K562 (cell line): Measurements from ENCODE around the gene NABP1. TPM values are rescaled to one million over a fixed set of nuclear protein-coding genes. Genes with fewer than 3 reads are reported as not detected.
A peak's percentile ranks its signal among the peaks of the same experiment; 100 is the strongest.

Source experiments
- ATF7 ChIP-seq: fragments of 450-650 bp; IDR thresholded peaks from 2 replicates; pipeline ENCODE4 v1.7.1; 2014; ENCODE audit warnings: mild to moderate bottlenecking, moderate library complexity
- BMI1 ChIP-seq: fragments of 150-350 bp; IDR thresholded peaks from 2 replicates; pipeline ENCODE4 v1.6.1; 2014; ENCODE audit warnings: low read length
- CAMTA2 ChIP-seq: fragments of 250-450 bp; sonication (Bioruptor Pico); conservative IDR thresholded peaks from 2 replicates; pipeline ENCODE4 v1.5.1; 2022
- CC2D1A ChIP-seq: fragments of 450-650 bp; IDR thresholded peaks from 2 replicates; pipeline ENCODE4 v1.6.1; 2017; ENCODE audit warnings: mild to moderate bottlenecking
- HMBOX1 ChIP-seq: sonication (generic); IDR thresholded peaks from 2 replicates; pipeline ENCODE4 v1.6.1; 2016
- POLR2AphosphoS5 ChIP-seq: IDR thresholded peaks from 2 replicates; pipeline ENCODE4 v1.6.1; 2011; ENCODE audit warnings: mild to moderate bottlenecking, low read depth, low read length, moderate library complexity; ENCODE audit not compliant: control insufficient read depth, insufficient read depth
- PRPF4 ChIP-seq: fragments of 200-400 bp; formaldehyde crosslinking; IDR thresholded peaks from one replicate; pipeline ENCODE4 v1.6.1; 2017; ENCODE audit warnings: low read length, low read depth, mild to moderate bottlenecking; ENCODE audit not compliant: insufficient read depth, poor library complexity, severe bottlenecking
- RB1 ChIP-seq: fragments of 450-650 bp; IDR thresholded peaks from 2 replicates; pipeline ENCODE4 v1.6.1; 2017; ENCODE audit warnings: low read depth, mild to moderate bottlenecking
- RBM39 ChIP-seq: fragments of 200-400 bp; formaldehyde crosslinking; optimal IDR thresholded peaks from 2 replicates; pipeline ENCODE3; 2018; ENCODE audit warnings: low read depth, low read length
- TAF1 ChIP-seq: IDR thresholded peaks from 2 replicates; pipeline ENCODE4 v1.6.1; 2011; ENCODE audit warnings: mild to moderate bottlenecking, low read length, moderate library complexity; ENCODE audit not compliant: insufficient read depth, control insufficient read depth, severe bottlenecking; ENCODE audit errors: extremely low read depth
- YY1 ChIP-seq, 3 experiments: IDR thresholded peaks; 2 replicates each; pipeline ENCODE4 v1.6.1; 2011; ENCODE audit warnings: low read length in 2 of 3, mild to moderate bottlenecking in 2 of 3, moderate library complexity in 2 of 3, borderline replicate concordance in 1 of 3, control low read depth in 1 of 3, low read depth in 1 of 3; ENCODE audit not compliant: insufficient read depth in 3 of 3, insufficient replicate concordance in 2 of 3, control insufficient read depth in 1 of 3, insufficient read length in 1 of 3; ENCODE audit errors: extremely low read depth in 1 of 3
- ZNF444 ChIP-seq: fragments of 250-450 bp; sonication (Bioruptor Pico); IDR thresholded peaks from 2 replicates; pipeline ENCODE4 v1.4.0; 2020; ENCODE audit warnings: mild to moderate bottlenecking, moderate library complexity
- polyA plus RNA-seq, 8 experiments: library from polyadenylated mRNA; depleted of rRNA in 4 of 8; stranded (reverse) in 5 of 8; unstranded in 3 of 8; fragments of >200 nt; fragmentation: Nextera tagmentation in 2 of 8; fragmentation: Illumina TruSeq in 1 of 8; extraction: Ambion mirVana in 2 of 8; extraction: Trizol in 1 of 8; gene quantifications; 2 replicates each; pipeline versions ENCODE4 v1.2.1 to v1.2.3, GENCODE V29; 2011 to 2014; ENCODE audit warnings: inconsistent platforms in 1 of 8, missing spikeins in 1 of 8
- total RNA-seq, 7 experiments: library from RNA; depleted of rRNA in 6 of 7; stranded (reverse); fragments of >200 nt in 6 of 7; fragmentation: Illumina TruSeq in 2 of 7; extraction: Trizol in 2 of 7; gene quantifications; 2 replicates each; pipeline versions ENCODE4 v1.2.1 to v1.2.3, GENCODE V29; 2011 to 2021; ENCODE audit warnings: low replicate concordance in 1 of 7
- TF ChIP-seq, protein P1 (sequence below): fragments of 250-450 bp; sonication (Bioruptor Pico); IDR thresholded peaks from 2 replicates; pipeline ENCODE4 v1.9.0; 2021; ENCODE audit warnings: mild to moderate bottlenecking, inconsistent platforms
- TF ChIP-seq, protein P2 (sequence below), 2 experiments: fragments of 450-650 bp; IDR thresholded peaks; 2 replicates each; pipeline ENCODE4 v1.6.1; 2018; ENCODE audit warnings: mild to moderate bottlenecking in 2 of 2, low read depth in 1 of 2; ENCODE audit not compliant: partially characterized antibody in 2 of 2
- TF ChIP-seq, protein P3 (sequence below), 2 experiments: fragments of 450-650 bp; conservative IDR thresholded peaks; 2 replicates each; pipeline ENCODE4 v1.6.1; 2017; ENCODE audit warnings: mild to moderate bottlenecking in 2 of 2, moderate library complexity in 2 of 2

The NABP1 gene
- total and polyA plus RNA-seq, 9 of the 15 experiments (the other 6 are each of a cell fraction or from before 2014, with no cell fraction given): 12.8 to 44.0 (median 20.2) TPM

- TF ChIP-seq, protein P1, sequence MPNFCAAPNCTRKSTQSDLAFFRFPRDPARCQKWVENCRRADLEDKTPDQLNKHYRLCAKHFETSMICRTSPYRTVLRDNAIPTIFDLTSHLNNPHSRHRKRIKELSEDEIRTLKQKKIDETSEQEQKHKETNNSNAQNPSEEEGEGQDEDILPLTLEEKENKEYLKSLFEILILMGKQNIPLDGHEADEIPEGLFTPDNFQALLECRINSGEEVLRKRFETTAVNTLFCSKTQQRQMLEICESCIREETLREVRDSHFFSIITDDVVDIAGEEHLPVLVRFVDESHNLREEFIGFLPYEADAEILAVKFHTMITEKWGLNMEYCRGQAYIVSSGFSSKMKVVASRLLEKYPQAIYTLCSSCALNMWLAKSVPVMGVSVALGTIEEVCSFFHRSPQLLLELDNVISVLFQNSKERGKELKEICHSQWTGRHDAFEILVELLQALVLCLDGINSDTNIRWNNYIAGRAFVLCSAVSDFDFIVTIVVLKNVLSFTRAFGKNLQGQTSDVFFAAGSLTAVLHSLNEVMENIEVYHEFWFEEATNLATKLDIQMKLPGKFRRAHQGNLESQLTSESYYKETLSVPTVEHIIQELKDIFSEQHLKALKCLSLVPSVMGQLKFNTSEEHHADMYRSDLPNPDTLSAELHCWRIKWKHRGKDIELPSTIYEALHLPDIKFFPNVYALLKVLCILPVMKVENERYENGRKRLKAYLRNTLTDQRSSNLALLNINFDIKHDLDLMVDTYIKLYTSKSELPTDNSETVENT (CRISPR knock-in tag): no peak
- TF ChIP-seq YY1 (IDR thresholded peaks at IDR 0.05; ENCODE audit: borderline replicate concordance in 1 of 3, control insufficient read depth in 1 of 3, extremely low read depth in 1 of 3, insufficient read depth in 3 of 3, insufficient read length in 1 of 3, insufficient replicate concordance in 2 of 3, low read depth in 1 of 3, low read length in 2 of 3) (peak in 1 of 3 experiments; percentile 50), RB1 (0 out of 2 replicates have a peak, but pooled peaks have one; percentile 22), CC2D1A (peak; percentile 7; the same call in 1 of the 2 replicates), ZNF444 (CRISPR knock-in tag) (no peak), ATF7 (peak; percentile 12; the same call in 1 of the 2 replicates), BMI1 (no peak), HMBOX1 (no peak), PRPF4 (peak; percentile 11), RBM39 (peak; percentile 25), POLR2AphosphoS5 (peak; percentile 46), CAMTA2 (CRISPR knock-in tag) (no peak), TAF1 (no peak)
- TF ChIP-seq, protein P2, sequence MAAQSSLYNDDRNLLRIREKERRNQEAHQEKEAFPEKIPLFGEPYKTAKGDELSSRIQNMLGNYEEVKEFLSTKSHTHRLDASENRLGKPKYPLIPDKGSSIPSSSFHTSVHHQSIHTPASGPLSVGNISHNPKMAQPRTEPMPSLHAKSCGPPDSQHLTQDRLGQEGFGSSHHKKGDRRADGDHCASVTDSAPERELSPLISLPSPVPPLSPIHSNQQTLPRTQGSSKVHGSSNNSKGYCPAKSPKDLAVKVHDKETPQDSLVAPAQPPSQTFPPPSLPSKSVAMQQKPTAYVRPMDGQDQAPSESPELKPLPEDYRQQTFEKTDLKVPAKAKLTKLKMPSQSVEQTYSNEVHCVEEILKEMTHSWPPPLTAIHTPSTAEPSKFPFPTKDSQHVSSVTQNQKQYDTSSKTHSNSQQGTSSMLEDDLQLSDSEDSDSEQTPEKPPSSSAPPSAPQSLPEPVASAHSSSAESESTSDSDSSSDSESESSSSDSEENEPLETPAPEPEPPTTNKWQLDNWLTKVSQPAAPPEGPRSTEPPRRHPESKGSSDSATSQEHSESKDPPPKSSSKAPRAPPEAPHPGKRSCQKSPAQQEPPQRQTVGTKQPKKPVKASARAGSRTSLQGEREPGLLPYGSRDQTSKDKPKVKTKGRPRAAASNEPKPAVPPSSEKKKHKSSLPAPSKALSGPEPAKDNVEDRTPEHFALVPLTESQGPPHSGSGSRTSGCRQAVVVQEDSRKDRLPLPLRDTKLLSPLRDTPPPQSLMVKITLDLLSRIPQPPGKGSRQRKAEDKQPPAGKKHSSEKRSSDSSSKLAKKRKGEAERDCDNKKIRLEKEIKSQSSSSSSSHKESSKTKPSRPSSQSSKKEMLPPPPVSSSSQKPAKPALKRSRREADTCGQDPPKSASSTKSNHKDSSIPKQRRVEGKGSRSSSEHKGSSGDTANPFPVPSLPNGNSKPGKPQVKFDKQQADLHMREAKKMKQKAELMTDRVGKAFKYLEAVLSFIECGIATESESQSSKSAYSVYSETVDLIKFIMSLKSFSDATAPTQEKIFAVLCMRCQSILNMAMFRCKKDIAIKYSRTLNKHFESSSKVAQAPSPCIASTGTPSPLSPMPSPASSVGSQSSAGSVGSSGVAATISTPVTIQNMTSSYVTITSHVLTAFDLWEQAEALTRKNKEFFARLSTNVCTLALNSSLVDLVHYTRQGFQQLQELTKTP (IDR thresholded peaks at IDR 0.05; ENCODE audit: low read depth in 1 of 2, partially characterized antibody in 2 of 2): peak in 1 of 2 experiments; percentile 74
- TF ChIP-seq, protein P3, sequence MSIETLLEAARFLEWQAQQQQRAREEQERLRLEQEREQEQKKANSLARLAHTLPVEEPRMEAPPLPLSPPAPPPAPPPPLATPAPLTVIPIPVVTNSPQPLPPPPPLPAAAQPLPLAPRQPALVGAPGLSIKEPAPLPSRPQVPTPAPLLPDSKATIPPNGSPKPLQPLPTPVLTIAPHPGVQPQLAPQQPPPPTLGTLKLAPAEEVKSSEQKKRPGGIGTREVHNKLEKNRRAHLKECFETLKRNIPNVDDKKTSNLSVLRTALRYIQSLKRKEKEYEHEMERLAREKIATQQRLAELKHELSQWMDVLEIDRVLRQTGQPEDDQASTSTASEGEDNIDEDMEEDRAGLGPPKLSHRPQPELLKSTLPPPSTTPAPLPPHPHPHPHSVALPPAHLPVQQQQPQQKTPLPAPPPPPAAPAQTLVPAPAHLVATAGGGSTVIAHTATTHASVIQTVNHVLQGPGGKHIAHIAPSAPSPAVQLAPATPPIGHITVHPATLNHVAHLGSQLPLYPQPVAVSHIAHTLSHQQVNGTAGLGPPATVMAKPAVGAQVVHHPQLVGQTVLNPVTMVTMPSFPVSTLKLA (conservative IDR thresholded peaks at IDR 0.05): peak; percentile 88 to 89
Measured at GRCh38 chr2:191678437-191679100, 633 bp downstream of the NABP1 start (continued).
